Astrocyte (in vitro differentiated cells and primary cell): ENCODE data around the gene PTPN14.

Experiments
- CTCF ChIP-seq: IDR thresholded peaks from 2 replicates; pipeline ENCODE4 v1.5.1; 2011; ENCODE audit warnings: low read depth, mild to moderate bottlenecking, inconsistent platforms, low read length, moderate library complexity; ENCODE audit not compliant: insufficient read depth
- EZH2 ChIP-seq: IDR thresholded peaks from 2 replicates; pipeline ENCODE4 v1.6.1; 2012; ENCODE audit warnings: mild to moderate bottlenecking, low read length, inconsistent platforms; ENCODE audit not compliant: insufficient read depth

GRCh38 chr1:214537872-214538473 lies 13.4 kb downstream of the PTPN14 start:
- TF ChIP-seq CTCF: no peak
- no peak for TF ChIP-seq EZH2
